ENCODE measurements around the gene PDIA2.

DNA sequence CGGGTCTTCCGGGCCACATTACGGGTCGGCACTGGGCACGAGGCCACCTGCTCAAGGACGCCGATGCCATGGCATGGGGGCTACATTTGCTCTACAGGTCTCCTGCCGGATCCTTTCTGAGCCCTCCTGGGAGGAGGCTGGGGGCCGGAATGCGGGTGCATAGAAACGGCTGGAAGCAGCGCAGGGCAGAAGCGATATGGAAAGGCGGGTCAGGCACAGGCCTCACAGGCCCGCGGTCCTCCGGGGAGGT, 41.2 kb downstream of the PDIA2 start:
- TF ChIP-seq, protein P1, sequence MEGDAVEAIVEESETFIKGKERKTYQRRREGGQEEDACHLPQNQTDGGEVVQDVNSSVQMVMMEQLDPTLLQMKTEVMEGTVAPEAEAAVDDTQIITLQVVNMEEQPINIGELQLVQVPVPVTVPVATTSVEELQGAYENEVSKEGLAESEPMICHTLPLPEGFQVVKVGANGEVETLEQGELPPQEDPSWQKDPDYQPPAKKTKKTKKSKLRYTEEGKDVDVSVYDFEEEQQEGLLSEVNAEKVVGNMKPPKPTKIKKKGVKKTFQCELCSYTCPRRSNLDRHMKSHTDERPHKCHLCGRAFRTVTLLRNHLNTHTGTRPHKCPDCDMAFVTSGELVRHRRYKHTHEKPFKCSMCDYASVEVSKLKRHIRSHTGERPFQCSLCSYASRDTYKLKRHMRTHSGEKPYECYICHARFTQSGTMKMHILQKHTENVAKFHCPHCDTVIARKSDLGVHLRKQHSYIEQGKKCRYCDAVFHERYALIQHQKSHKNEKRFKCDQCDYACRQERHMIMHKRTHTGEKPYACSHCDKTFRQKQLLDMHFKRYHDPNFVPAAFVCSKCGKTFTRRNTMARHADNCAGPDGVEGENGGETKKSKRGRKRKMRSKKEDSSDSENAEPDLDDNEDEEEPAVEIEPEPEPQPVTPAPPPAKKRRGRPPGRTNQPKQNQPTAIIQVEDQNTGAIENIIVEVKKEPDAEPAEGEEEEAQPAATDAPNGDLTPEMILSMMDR (conservative IDR thresholded peaks at IDR 0.05 in 1 of 2, IDR thresholded peaks at IDR 0.05 in 1 of 2; ENCODE audit: extremely low read depth in 1 of 2, insufficient read depth in 1 of 2, low read depth in 1 of 2, low read length in 2 of 2) = no peak
- TF ChIP-seq EZH2 (IDR thresholded peaks at IDR 0.05; ENCODE audit: borderline replicate concordance, low read length) = no peak
